Astrocyte (in vitro differentiated cells and primary cell): ENCODE data around the gene COL5A2. TPM values are rescaled to one million over a fixed set of nuclear protein-coding genes. Genes with fewer than 3 reads are reported as not detected.

Experiments
- DNase-seq: peaks from one replicate; pipeline ENCODE4 v3.0.0-alpha.2; 2010; ENCODE audit warnings: low read depth
- FAIRE-seq: peaks from 2 replicates; lab custom pipeline; 2011; peaks lifted over from hg19 to GRCh38; lab: Jason Lieb, UNC
- H2AFZ ChIP-seq: 2 replicates; pipeline ENCODE4 v1.6.0; 2012; ENCODE audit warnings: low read depth, low read length, inconsistent platforms
- H3K27ac ChIP-seq: 2 replicates; pipeline ENCODE4 v1.5.1; 2011; ENCODE audit warnings: low read depth, low read length, inconsistent platforms
- H3K27me3 ChIP-seq: 2 replicates; pipeline ENCODE4 v1.6.0; 2011; ENCODE audit warnings: low read length, inconsistent platforms; ENCODE audit not compliant: insufficient read depth
- H3K36me3 ChIP-seq: 2 replicates; pipeline ENCODE4 v1.5.1; 2011; ENCODE audit warnings: low read length, inconsistent platforms; ENCODE audit not compliant: insufficient read depth
- H3K4me1 ChIP-seq: 2 replicates; pipeline ENCODE4 v1.5.1; 2011; ENCODE audit warnings: low read length, inconsistent platforms; ENCODE audit not compliant: insufficient read depth
- H3K4me2 ChIP-seq: 2 replicates; pipeline ENCODE4 v1.6.0; 2012; ENCODE audit warnings: low read length, inconsistent platforms
- H3K4me3 ChIP-seq: 2 replicates; pipeline ENCODE4 v1.5.1; 2011; ENCODE audit warnings: low read depth, mild to moderate bottlenecking, low read length, inconsistent platforms; ENCODE audit not compliant: insufficient read depth
- H3K79me2 ChIP-seq: 2 replicates; pipeline ENCODE4 v1.6.0; 2012; ENCODE audit warnings: mild to moderate bottlenecking, low read length, inconsistent platforms; ENCODE audit not compliant: insufficient read depth
- H3K9ac ChIP-seq: 2 replicates; pipeline ENCODE4 v1.6.0; 2012; ENCODE audit warnings: mild to moderate bottlenecking, low read length, inconsistent platforms
- H3K9me3 ChIP-seq: 2 replicates; pipeline ENCODE4 v1.5.1; 2012; ENCODE audit warnings: low read depth, mild to moderate bottlenecking, low read length, inconsistent platforms; ENCODE audit not compliant: insufficient read depth
- H4K20me1 ChIP-seq: 2 replicates; pipeline ENCODE4 v1.6.0; 2012; ENCODE audit warnings: low read length, inconsistent platforms; ENCODE audit not compliant: insufficient read depth
- H3K27ac Mint-ChIP-seq: one replicate; pipeline ENCODE4 v1.8.0; 2021; ENCODE audit warnings: mild to moderate bottlenecking, mixed read lengths; ENCODE audit not compliant: unreplicated experiment
- H3K27me3 Mint-ChIP-seq: one replicate; pipeline ENCODE4 v1.8.0; 2021; ENCODE audit warnings: low read depth, mixed read lengths; ENCODE audit not compliant: unreplicated experiment
- H3K36me3 Mint-ChIP-seq: one replicate; pipeline ENCODE4 v1.8.0; 2021; ENCODE audit warnings: low read depth, mixed read lengths; ENCODE audit not compliant: unreplicated experiment
- H3K4me1 Mint-ChIP-seq: one replicate; pipeline ENCODE4 v1.8.0; 2021; ENCODE audit warnings: low read depth, mixed read lengths; ENCODE audit not compliant: unreplicated experiment
- H3K4me3 Mint-ChIP-seq: one replicate; pipeline ENCODE4 v1.8.0; 2021; ENCODE audit warnings: mild to moderate bottlenecking, moderate library complexity, mixed read lengths; ENCODE audit not compliant: unreplicated experiment
- H3K9me3 Mint-ChIP-seq: one replicate; pipeline ENCODE4 v1.8.0; 2021; ENCODE audit warnings: mild to moderate bottlenecking, mixed read lengths; ENCODE audit not compliant: unreplicated experiment
- CTCF ChIP-seq: IDR thresholded peaks from 2 replicates; pipeline ENCODE4 v1.5.1; 2011; ENCODE audit warnings: low read depth, mild to moderate bottlenecking, inconsistent platforms, low read length, moderate library complexity; ENCODE audit not compliant: insufficient read depth
- EZH2 ChIP-seq: IDR thresholded peaks from 2 replicates; pipeline ENCODE4 v1.6.1; 2012; ENCODE audit warnings: mild to moderate bottlenecking, low read length, inconsistent platforms; ENCODE audit not compliant: insufficient read depth
- total RNA-seq: library from RNA; stranded (reverse); gene quantifications from 2 replicates; pipeline ENCODE4 v1.2.1, GENCODE V29; 2021

Gene COL5A2
- total RNA-seq, 1 donor from 2014 or later, result 429 TPM

- Histone ChIP-seq H3K36me3 (no peaks in the 10 kb centered on the region), H3K4me2 (no peak overlapping the region), H3K27me3 (no peaks in the 10 kb centered on the region), H3K4me1 (no peaks in the 10 kb centered on the region), H3K9me3 (no peaks in the 10 kb centered on the region), H2AFZ (no peak overlapping the region), H3K4me3 (no peak overlapping the region), H3K27ac (no peak overlapping the region), H3K9ac (no peak overlapping the region), H3K79me2 (no peaks in the 10 kb centered on the region), H4K20me1 (no peaks in the 10 kb centered on the region)
- FAIRE-seq, result peak; percentile 68
- Mint-ChIP-seq H3K36me3 (no peaks in the 10 kb centered on the region), H3K4me3 (no peak overlapping the region), H3K9me3 (no peaks in the 10 kb centered on the region), H3K4me1 (no peaks in the 10 kb centered on the region), H3K27ac (no peak overlapping the region), H3K27me3 (no peaks in the 10 kb centered on the region)
- TF ChIP-seq CTCF (no peak), EZH2 (no peak)
- DNase-seq, result no peak
Observed at GRCh38 chr2:189188115-189188805, 8.7 kb upstream of the COL5A2 start.

GRCh38 chr2:189183170-189183569 is 3.6 kb upstream of the COL5A2 start:
- H3K36me3 Mint-ChIP-seq, result no peaks in the 10 kb centered on the region
- no peaks in the 10 kb centered on the region for H3K27me3 ChIP-seq
- no peak overlapping the region for H2AFZ ChIP-seq
- no peak overlapping the region for H3K4me2 ChIP-seq
- TF ChIP-seq CTCF (no peak), EZH2 (no peak)
- H3K27ac Mint-ChIP-seq, result no peak overlapping the region
- no peaks in the 10 kb centered on the region for H3K4me1 ChIP-seq
- H3K9ac ChIP-seq, result no peak overlapping the region
- H3K4me3 ChIP-seq, result no peak overlapping the region
- H3K9me3 Mint-ChIP-seq, result no peaks in the 10 kb centered on the region
- H4K20me1 ChIP-seq, result no peaks in the 10 kb centered on the region
- peaks cover 23% of the 10 kb centered on the region for H3K79me2 ChIP-seq
- H3K4me1 Mint-ChIP-seq, result peaks cover 7% of the 10 kb centered on the region
- no peak overlapping the region for H3K4me3 Mint-ChIP-seq
- no peak for DNase-seq
- no peak for FAIRE-seq
- H3K27ac ChIP-seq, result no peak overlapping the region
- H3K9me3 ChIP-seq, result no peaks in the 10 kb centered on the region
- H3K36me3 ChIP-seq, result no peaks in the 10 kb centered on the region
- no peaks in the 10 kb centered on the region for H3K27me3 Mint-ChIP-seq

GRCh38 chr2:189181706-189182105 is 2.1 kb upstream of the COL5A2 start:
- Histone ChIP-seq H3K4me1 (no peaks in the 10 kb centered on the region), H3K36me3 (no peaks in the 10 kb centered on the region), H2AFZ (no peak overlapping the region), H4K20me1 (peaks cover under 1% of the 10 kb centered on the region), H3K4me2 (no peak overlapping the region), H3K9ac (no peak overlapping the region), H3K27me3 (no peaks in the 10 kb centered on the region), H3K9me3 (no peaks in the 10 kb centered on the region), H3K4me3 (no peak overlapping the region), H3K27ac (no peak overlapping the region), H3K79me2 (peaks cover 37% of the 10 kb centered on the region)
- Mint-ChIP-seq H3K9me3 (no peaks in the 10 kb centered on the region), H3K4me1 (peaks cover 7% of the 10 kb centered on the region), H3K27me3 (no peaks in the 10 kb centered on the region), H3K4me3 (no peak overlapping the region), H3K36me3 (no peaks in the 10 kb centered on the region), H3K27ac (no peak overlapping the region)
- DNase-seq, result no peak
- no peak for TF ChIP-seq CTCF
- FAIRE-seq, result no peak
